Ishikawa (cell line): ENCODE results near the gene CPXM1.

ENCODE experiments used
- EGR1 ChIP-seq: IDR thresholded peaks from 2 replicates; pipeline ENCODE4 v1.6.1; 2012
- EP300 ChIP-seq: IDR thresholded peaks from 2 replicates; pipeline ENCODE4 v1.6.1; 2012; ENCODE audit warnings: borderline replicate concordance
- FOXM1 ChIP-seq: IDR thresholded peaks from 2 replicates; pipeline ENCODE4 v1.6.1; 2012; ENCODE audit warnings: low read depth, borderline replicate concordance
- NFIC ChIP-seq: IDR thresholded peaks from 2 replicates; pipeline ENCODE4 v1.6.1; 2012
- TAF1 ChIP-seq: IDR thresholded peaks from 2 replicates; pipeline ENCODE4 v1.6.1; 2012; ENCODE audit warnings: low read depth, mild to moderate bottlenecking
- TEAD4 ChIP-seq: IDR thresholded peaks from 2 replicates; pipeline ENCODE4 v1.6.1; 2012

DNA sequence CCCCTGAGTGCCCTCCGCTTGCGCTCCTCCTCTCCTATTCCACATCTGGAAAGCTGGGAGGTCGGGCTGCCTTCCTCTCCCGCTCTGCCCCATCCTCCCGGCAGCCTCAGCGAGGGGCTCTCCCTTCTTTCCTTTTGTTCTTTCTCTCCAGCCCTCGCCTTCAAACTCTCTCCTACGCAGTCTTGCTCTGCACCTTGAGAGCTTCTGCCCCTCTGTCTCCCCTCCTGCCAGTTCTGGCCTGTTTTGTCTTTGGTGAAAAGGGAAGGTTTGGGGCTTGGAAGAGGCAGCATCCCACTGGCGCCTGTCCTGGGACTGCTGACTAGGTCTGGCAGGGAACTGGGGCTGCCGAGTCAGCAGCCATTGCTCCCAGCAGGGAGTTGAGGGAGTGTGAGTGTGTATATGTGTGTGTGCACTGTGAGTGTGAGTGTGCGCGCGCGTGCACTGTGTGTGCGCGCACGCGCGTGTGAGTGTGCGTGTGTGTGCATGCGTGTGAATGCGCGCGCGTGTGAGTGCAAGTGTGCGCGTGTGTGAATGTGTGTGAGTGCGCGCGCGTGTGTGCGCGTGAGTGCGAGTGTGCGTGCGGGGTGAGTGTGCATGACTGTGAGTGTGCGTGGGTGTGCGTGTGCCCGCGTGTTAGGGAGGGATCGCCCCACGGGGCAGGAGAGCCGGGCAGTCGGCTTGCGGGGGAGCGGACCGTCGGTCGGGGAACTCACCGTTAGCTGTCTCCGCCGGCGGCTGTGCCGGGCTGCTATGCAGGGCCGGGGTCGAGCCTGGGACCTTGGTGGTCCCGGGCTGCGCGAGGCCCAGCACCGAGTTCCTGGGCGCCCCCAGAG, 523 bp downstream of the CPXM1 start:
- TF ChIP-seq TAF1 = no peak
- no peak for TF ChIP-seq NFIC
- no peak for TF ChIP-seq FOXM1
- no peak for TF ChIP-seq EGR1
- TF ChIP-seq TEAD4 = no peak
- TF ChIP-seq EP300 = no peak
